B cell (primary cell): ENCODE results near the gene CANX. TPM values are rescaled to one million over a fixed set of nuclear protein-coding genes. Genes with fewer than 3 reads are reported as not detected.

Experiments used
- ATAC-seq: fragments of 200-7000 bp; cut with Tn5 transposase; one replicate; pipeline ENCODE4 v1.10.0; 2021; ENCODE audit warnings: low read depth, mild to moderate bottlenecking, moderate number of reproducible peaks, moderate library complexity
- CTCF ChIA-PET: fragments of 350-600 bp; sonication (Branson Sonifier 250); formaldehyde crosslinking; loops from one replicate; lab custom pipeline; 2021; ENCODE audit warnings: antibody characterized with exemption, inconsistent platforms; lab: Charles Lee
- POLR2A ChIA-PET: fragments of 350-600 bp; sonication (Branson Sonifier 250); formaldehyde crosslinking; loops from one replicate; lab custom pipeline; 2021; ENCODE audit warnings: antibody characterized with exemption; lab: Charles Lee
- DNase-seq: peaks from one replicate; pipeline ENCODE4 v3.0.0; 2013
- H2AFZ ChIP-seq: 2 replicates; pipeline ENCODE4 v1.6.1; 2012; ENCODE audit warnings: mild to moderate bottlenecking, low read depth, low read length; ENCODE audit not compliant: insufficient read depth, poor library complexity, severe bottlenecking
- H3K27ac ChIP-seq, 2 donors: 1 replicate in 1 of 2; 2 replicates in 1 of 2; pipeline ENCODE4 v1.5.1; 2012 to 2013; ENCODE audit warnings: low read length in 2 of 2, mild to moderate bottlenecking in 2 of 2, moderate library complexity in 1 of 2
- H3K27me3 ChIP-seq, 4 experiments: fragments of 200-600 bp in 1 of 4; sonication (generic) in 1 of 4; replicated peaks in 1 of 4; 1 replicate in 2 of 4; 2 replicates in 2 of 4; pipeline versions ENCODE4 v1.6.1 to v1.7.0; 2013 to 2016; ENCODE audit warnings: low read length in 3 of 4, mild to moderate bottlenecking in 2 of 4, mixed read lengths in 1 of 4, moderate library complexity in 1 of 4; ENCODE audit not compliant: insufficient read depth in 4 of 4, control insufficient read depth in 3 of 4; ENCODE audit errors: control extremely low read depth in 1 of 4
- H3K36me3 ChIP-seq, 2 experiments: replicated peaks in 1 of 2; 1 replicate in 1 of 2; 2 replicates in 1 of 2; pipeline versions ENCODE4 v1.6.1 to v1.7.1; 2013; ENCODE audit warnings: low read length in 1 of 2; ENCODE audit not compliant: insufficient read depth in 2 of 2, control insufficient read depth in 1 of 2; ENCODE audit errors: control extremely low read depth in 1 of 2, extremely low read depth in 1 of 2
- H3K4me1 ChIP-seq, 2 donors: fragments of 200-600 bp in 1 of 2; sonication (generic) in 1 of 2; 1 replicate in 1 of 2; 2 replicates in 1 of 2; pipeline versions ENCODE4 v1.5.1 to v1.6.1; 2013 to 2017; ENCODE audit warnings: low read length in 2 of 2; ENCODE audit not compliant: control insufficient read depth in 2 of 2, insufficient read depth in 2 of 2
- H3K4me2 ChIP-seq: replicated peaks from 2 replicates; pipeline ENCODE3; 2012; ENCODE audit warnings: mild to moderate bottlenecking, low read depth, low read length; ENCODE audit not compliant: poor library complexity, severe bottlenecking
- H3K4me3 ChIP-seq, 5 experiments: fragments of 200-600 bp in 1 of 5; sonication (generic) in 1 of 5; 1 replicate in 3 of 5; 2 replicates in 2 of 5; pipeline versions ENCODE4 v1.5.1 to v1.7.0; 2011 to 2016; ENCODE audit warnings: low read length in 4 of 5, mild to moderate bottlenecking in 4 of 5, low read depth in 2 of 5, control low read depth in 1 of 5, moderate library complexity in 1 of 5; ENCODE audit not compliant: insufficient read depth in 1 of 5; ENCODE audit errors: control extremely low read depth in 1 of 5, extremely low read depth in 1 of 5
- H3K79me2 ChIP-seq: fragments of 200-600 bp; sonication (generic); one replicate; pipeline ENCODE4 v1.6.0; 2016; ENCODE audit warnings: low read length; ENCODE audit not compliant: control insufficient read depth, insufficient read depth
- H3K9ac ChIP-seq: fragments of 200-600 bp; sonication (generic); 2 replicates; pipeline ENCODE4 v1.6.1; 2017; ENCODE audit warnings: mild to moderate bottlenecking, low read length, moderate library complexity
- H3K9me3 ChIP-seq, 3 donors: one replicate each; pipeline versions ENCODE4 v1.6.1 to v1.7.1; 2013; ENCODE audit warnings: low read length in 2 of 3; ENCODE audit not compliant: control insufficient read depth in 2 of 3, insufficient read depth in 1 of 3; ENCODE audit errors: control extremely low read depth in 1 of 3
- H4K20me1 ChIP-seq: 2 replicates; pipeline ENCODE4 v1.6.0; 2012; ENCODE audit warnings: mild to moderate bottlenecking, low read length; ENCODE audit not compliant: insufficient read depth, control insufficient read depth, poor library complexity, severe bottlenecking
- H3K27ac Mint-ChIP-seq: one replicate; pipeline ENCODE4 v1.8.0; 2021; ENCODE audit warnings: mixed read lengths
- H3K27me3 Mint-ChIP-seq: one replicate; pipeline ENCODE4 v1.8.0; 2021; ENCODE audit warnings: mixed read lengths
- H3K4me1 Mint-ChIP-seq: one replicate; pipeline ENCODE4 v1.8.0; 2021; ENCODE audit warnings: mixed read lengths
- H3K4me3 Mint-ChIP-seq: one replicate; pipeline ENCODE4 v1.8.0; 2021; ENCODE audit warnings: mixed read lengths
- H3K9me3 Mint-ChIP-seq: one replicate; pipeline ENCODE4 v1.8.0; 2022; ENCODE audit warnings: mixed read lengths; ENCODE audit not compliant: insufficient read depth
- EZH2 ChIP-seq: IDR thresholded peaks from 2 replicates; pipeline ENCODE4 v1.6.1; 2012; ENCODE audit warnings: borderline replicate concordance, low read depth, mild to moderate bottlenecking, moderate library complexity, low read length; ENCODE audit not compliant: insufficient read depth, poor library complexity, severe bottlenecking
- WGBS: methylation state at CpG from one replicate; pipeline ENCODE4 v1.1.5; 2013; ENCODE audit warnings: missing lambda C conversion rate; ENCODE audit not compliant: insufficient coverage; 5-methylcytosine and 5-hydroxymethylcytosine counted together
- intact Hi-C: fragments of 100-400 bp; cut with micrococcal nuclease; formaldehyde crosslinking; loops from one replicate; pipeline ENCODE4 v1.10.0; 2022
- polyA plus RNA-seq: library from polyadenylated mRNA; depleted of rRNA; stranded (reverse); fragments of >200 nt; gene quantifications from 2 replicates; pipeline ENCODE4 v1.2.3, GENCODE V29; 2012
- total RNA-seq, 2 donors: library from RNA; stranded (reverse); fragments of 120-200 nt in 1 of 2; gene quantifications; 1 replicate in 1 of 2; 2 replicates in 1 of 2; pipeline versions ENCODE4 v1.2.3 to v1.2.4, GENCODE V29; 2013 to 2022

CANX gene
- total and polyA plus RNA-seq, 2 donors (not counting 1 experiment from before 2014, with no cell fraction given), result 21.0 to 179 TPM

DNA sequence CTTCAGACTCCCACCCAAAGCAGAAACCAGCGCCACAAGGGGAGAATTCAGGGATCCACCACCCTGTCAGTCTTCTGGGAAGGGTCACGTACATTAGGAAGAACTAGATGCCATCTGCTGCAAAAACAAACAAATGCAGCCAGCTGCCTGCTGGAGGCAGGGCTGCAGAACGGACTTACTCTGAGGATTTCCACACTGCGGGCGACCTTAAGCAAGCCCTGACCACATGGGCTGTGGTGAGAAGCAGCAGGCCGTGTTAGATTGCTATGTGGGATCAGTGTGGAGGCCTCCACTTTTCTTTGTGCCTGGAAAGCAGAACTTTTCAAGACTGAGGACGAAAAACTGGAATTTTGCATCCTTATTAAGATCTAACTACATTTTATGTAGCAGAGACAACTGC lies 81.6 kb downstream of the CANX start:
- H3K9ac ChIP-seq, result no peak overlapping the region
- ATAC-seq (no peak), DNase-seq (no peak)
- Mint-ChIP-seq H3K4me1 (no peaks in the 10 kb centered on the region), H3K4me3 (no peak overlapping the region), H3K9me3 (no peaks in the 10 kb centered on the region), H3K27me3 (no peaks in the 10 kb centered on the region), H3K27ac (no peak overlapping the region)
- no peaks in the 10 kb centered on the region for H4K20me1 ChIP-seq
- ChIA-PET POLR2A (no interaction called here), CTCF (interaction anchor here (1.0 to 2.1 kb wide), 2 partner anchors 12 to 195 kb away, joined by 3 to 5 read pairs; no protein-coding TSS in a partner anchor)
- TF ChIP-seq EZH2, result no peak
- peaks cover 0 to 23% of the 10 kb centered on the region in 2 experiments for H3K36me3 ChIP-seq
- H3K27ac ChIP-seq, result no peak overlapping the region
- H3K4me2 ChIP-seq, result no peak overlapping the region
- intact Hi-C loops, result no loop called here
- H3K4me1 ChIP-seq, result no peaks in the 10 kb centered on the region
- H2AFZ ChIP-seq, result no peak overlapping the region
- no peak overlapping the region for H3K4me3 ChIP-seq
- H3K9me3 ChIP-seq, result no peaks in the 10 kb centered on the region
- no peaks in the 10 kb centered on the region for H3K79me2 ChIP-seq
- 94% methylated on average over 3 of the region's 7 CpGs for WGBS
- no peaks in the 10 kb centered on the region for H3K27me3 ChIP-seq

Other genes starting within 250 kb of the CANX start
- 99.8 and 109 TPM in 2 replicates for gene RUFY1, start 148.4 kb upstream of the CANX start, total RNA-seq
- 38.5 and 55.7 TPM in 2 replicates for gene RUFY1, start 148.4 kb upstream of the CANX start, polyA plus RNA-seq
- gene HNRNPH1, start 75.3 kb upstream of the CANX start, total RNA-seq, result 1,364 and 1,412 TPM in 2 replicates
- 471 and 1,102 TPM in 2 replicates for gene HNRNPH1, start 75.3 kb upstream of the CANX start, polyA plus RNA-seq
- 0.37 TPM in 1 of 2 replicates, not detected in the other for gene CBY3, start 17.9 kb upstream of the CANX start, total RNA-seq
- 0.13 and 0.20 TPM in 2 replicates for gene CBY3, start 17.9 kb upstream of the CANX start, polyA plus RNA-seq
- 50.6 and 57.6 TPM in 2 replicates for gene MAML1, start 33.9 kb downstream of the CANX start, total RNA-seq
- gene MAML1, start 33.9 kb downstream of the CANX start, polyA plus RNA-seq, result 9.0 and 12.0 TPM in 2 replicates
- gene LTC4S, start 95.0 kb downstream of the CANX start, total RNA-seq, result 3.7 and 3.8 TPM in 2 replicates
- 0.40 and 1.5 TPM in 2 replicates for gene LTC4S, start 95.0 kb downstream of the CANX start, polyA plus RNA-seq
- gene MGAT4B, start 107.9 kb downstream of the CANX start, total RNA-seq, result 139 and 165 TPM in 2 replicates
- gene MGAT4B, start 107.9 kb downstream of the CANX start, polyA plus RNA-seq, result 105 and 118 TPM in 2 replicates
- 400 and 451 TPM in 2 replicates for gene SQSTM1, start 121.9 kb downstream of the CANX start, total RNA-seq
- 72.2 and 175 TPM in 2 replicates for gene SQSTM1, start 121.9 kb downstream of the CANX start, polyA plus RNA-seq
- 152 and 160 TPM in 2 replicates for gene MRNIP, start 159.8 kb downstream of the CANX start, total RNA-seq
- 136 and 178 TPM in 2 replicates for gene MRNIP, start 159.8 kb downstream of the CANX start, polyA plus RNA-seq
- 144 and 149 TPM in 2 replicates for gene TBC1D9B, start 208.9 kb downstream of the CANX start, total RNA-seq
- gene TBC1D9B, start 208.9 kb downstream of the CANX start, polyA plus RNA-seq, result 122 and 143 TPM in 2 replicates